Activated CD4-positive, alpha-beta T cell treated with anti-CD3 and anti-CD28 coated beads for 24 hours (primary cell): ENCODE results near the gene TELO2.

Experiments
- DNase-seq, 2 donors: peaks; one replicate each; pipeline ENCODE4 v3.0.0-alpha.2; 2020; ENCODE audit warnings: low read depth in 2 of 2

Gene TELO2

GRCh38 chr16:1492923-1493745 lies at the start of gene TELO2:
Gene TELO2 (plus strand): TSS chr16:1493360. CDS start chr16:1494282, 922 bp downstream.
- DNase-seq = peak; percentile 79 to 85

GRCh38 chr16:1443403-1443973 lies 49.7 kb upstream of the TELO2 start:
- DNase-seq = no peak

- no peak for DNase-seq
These were observed 49.0 kb upstream of the TELO2 start, which contains the start of gene CCDC154 for GRCh38 chr16:1443980-1444729. Gene CCDC154 (minus strand): TSS chr16:1444556. CDS start chr16:1444322, 234 bp downstream.

- no peak for DNase-seq
These were observed 48.2 kb upstream of the TELO2 start for GRCh38 chr16:1444730-1445517.

GRCh38 chr16:1445518-1446203 lies 47.5 kb upstream of the TELO2 start:
- DNase-seq = no peak

- no peak for DNase-seq
These were observed 46.7 kb upstream of the TELO2 start for GRCh38 chr16:1446296-1447080.

GRCh38 chr16:1447965-1448364 lies 45.2 kb upstream of the TELO2 start:
- no peak for DNase-seq

- no peak for DNase-seq
These were observed 44.5 kb upstream of the TELO2 start for GRCh38 chr16:1448536-1449116.

- DNase-seq = no peak
These were observed 43.9 kb upstream of the TELO2 start for GRCh38 chr16:1449201-1449788.

GRCh38 chr16:1450218-1450617 lies 42.9 kb upstream of the TELO2 start:
- no peak for DNase-seq

GRCh38 chr16:1450841-1451240 lies 42.3 kb upstream of the TELO2 start:
- no peak for DNase-seq

- DNase-seq = no peak
These were observed 41.3 kb upstream of the TELO2 start for GRCh38 chr16:1451702-1452392.

- no peak for DNase-seq
These were observed 40.6 kb upstream of the TELO2 start for GRCh38 chr16:1452530-1452929.

- no peak for DNase-seq
These were observed 39.8 kb upstream of the TELO2 start for GRCh38 chr16:1453316-1453715.

- DNase-seq = no peak
These were observed 38.6 kb upstream of the TELO2 start for GRCh38 chr16:1454561-1454960.

- DNase-seq = no peak
These were observed 37.7 kb upstream of the TELO2 start for GRCh38 chr16:1455190-1456171.

- DNase-seq = no peak
These were observed 36.2 kb upstream of the TELO2 start for GRCh38 chr16:1456951-1457350.
